Spleen (tissue), 11 donors: ENCODE measurements around the gene BCAR3. TPM values are rescaled to one million over a fixed set of nuclear protein-coding genes. Genes with fewer than 3 reads are reported as not detected.

Experiments
- DNase-seq: peaks from one replicate; pipeline ENCODE4 v3.0.0-alpha.2; 2020
- H3K27ac ChIP-seq, 8 donors: fragments of 200-600 bp; sonication (generic) in 7 of 8; 1 replicate in 4 of 8; 2 replicates in 4 of 8; pipeline versions ENCODE4 v1.5.0 to v1.8.0; 2016 to 2021; ENCODE audit warnings: inconsistent platforms in 4 of 8, mild to moderate bottlenecking in 4 of 8, moderate library complexity in 1 of 8
- H3K27me3 ChIP-seq, 7 donors: fragments of 200-600 bp; sonication (generic) in 6 of 7; replicated peaks in 1 of 7; 1 replicate in 4 of 7; 2 replicates in 3 of 7; pipeline versions ENCODE4 v1.5.0 to v1.8.0; 2016 to 2021; ENCODE audit warnings: inconsistent platforms in 3 of 7, mild to moderate bottlenecking in 1 of 7
- H3K36me3 ChIP-seq, 6 donors: fragments of 200-600 bp; sonication (generic) in 5 of 6; 1 replicate in 4 of 6; 2 replicates in 2 of 6; pipeline versions ENCODE4 v1.5.0 to v1.8.0; 2016 to 2021; ENCODE audit warnings: inconsistent platforms in 2 of 6
- H3K4me1 ChIP-seq, 6 donors: fragments of 200-600 bp; sonication (generic) in 5 of 6; 1 replicate in 3 of 6; 2 replicates in 3 of 6; pipeline versions ENCODE4 v1.5.0 to v1.8.0; 2016 to 2021; ENCODE audit warnings: inconsistent platforms in 3 of 6
- H3K4me3 ChIP-seq, 8 donors: fragments of 200-600 bp; sonication (generic) in 7 of 8; 1 replicate in 4 of 8; 2 replicates in 4 of 8; pipeline versions ENCODE4 v1.5.0 to v1.8.0; 2016 to 2021; ENCODE audit warnings: inconsistent platforms in 4 of 8, mild to moderate bottlenecking in 4 of 8, moderate library complexity in 2 of 8
- H3K9me3 ChIP-seq, 8 donors: fragments of 200-600 bp; sonication (generic) in 7 of 8; 1 replicate in 4 of 8; 2 replicates in 4 of 8; pipeline versions ENCODE4 v1.5.0 to v1.8.0; 2016 to 2021; ENCODE audit warnings: inconsistent platforms in 4 of 8
- POLR2A ChIP-seq, 3 donors: fragments of 450-650 bp; IDR thresholded peaks; one replicate each; pipeline ENCODE4 v1.5.1; 2017; ENCODE audit warnings: antibody characterized with exemption in 3 of 3, mild to moderate bottlenecking in 1 of 3
- POLR2AphosphoS5 ChIP-seq, 3 donors: sonication (generic); formaldehyde crosslinking; IDR thresholded peaks; one replicate each; pipeline ENCODE4 v1.5.1; 2017; ENCODE audit warnings: antibody characterized with exemption in 3 of 3
- WGBS, 5 donors: extraction: QIAGEN DNeasy Blood & Tissue Kit in 3 of 5; methylation state at CpG; one replicate each; pipeline versions ENCODE4 v1.1.5 to v1.1.7; 2013 to 2018; 5-methylcytosine and 5-hydroxymethylcytosine counted together
- intact Hi-C: fragments of 100-400 bp; cut with DNase I; formaldehyde crosslinking; loops from one replicate; pipeline ENCODE4 v1.15.0; 2023; ENCODE audit warnings: low total_unique reads
- polyA plus RNA-seq, 3 donors: library from polyadenylated mRNA; stranded (reverse); fragments of 200-250 nt; gene quantifications; one replicate each; pipeline ENCODE4 v1.2.1, GENCODE V29; 2013
- total RNA-seq, 7 donors: library from RNA; depleted of rRNA in 3 of 7; stranded (reverse); fragments of >200 nt in 3 of 7; fragmentation: NEBNext Ultra II Directional in 4 of 7; extraction: Animal tissue kit (Norgen Biotek cat#: 25700) in 4 of 7; gene quantifications; one replicate each; pipeline versions ENCODE4 v1.1.0 to v1.2.1, GENCODE V29; 2016 to 2021
- TF ChIP-seq, protein P1 (sequence below), 11 experiments: fragments of 200-600 bp in 7 of 11; fragments of 450-650 bp in 4 of 11; sonication (generic) in 4 of 11; IDR thresholded peaks in 8 of 11; conservative IDR thresholded peaks in 3 of 11; 1 replicate in 7 of 11; 2 replicates in 4 of 11; pipeline versions ENCODE4 v1.4.0 to v1.8.0; 2016 to 2021; ENCODE audit warnings: antibody characterized with exemption in 11 of 11, inconsistent platforms in 4 of 11, mild to moderate bottlenecking in 1 of 11
- donor health status: healthy with polysubstance abuse.
- donor health status: DM: no; HTN: no; CAD: no; lungs with moderate emphysema.
- donor health status: DM: no; HTN: no; CAD: no.
- donor health status: Bipolar disorder and iron deficiency.
- donor health status: healthy.
- donor health status: DM: no; HTN: no; CAD: no.
- donor health status: DM: yes; HTN: yes; CAD: no.

BCAR3 gene
- total and polyA plus RNA-seq, 10 donors: 3.5 to 18.0 (median 11.8) TPM

DNA sequence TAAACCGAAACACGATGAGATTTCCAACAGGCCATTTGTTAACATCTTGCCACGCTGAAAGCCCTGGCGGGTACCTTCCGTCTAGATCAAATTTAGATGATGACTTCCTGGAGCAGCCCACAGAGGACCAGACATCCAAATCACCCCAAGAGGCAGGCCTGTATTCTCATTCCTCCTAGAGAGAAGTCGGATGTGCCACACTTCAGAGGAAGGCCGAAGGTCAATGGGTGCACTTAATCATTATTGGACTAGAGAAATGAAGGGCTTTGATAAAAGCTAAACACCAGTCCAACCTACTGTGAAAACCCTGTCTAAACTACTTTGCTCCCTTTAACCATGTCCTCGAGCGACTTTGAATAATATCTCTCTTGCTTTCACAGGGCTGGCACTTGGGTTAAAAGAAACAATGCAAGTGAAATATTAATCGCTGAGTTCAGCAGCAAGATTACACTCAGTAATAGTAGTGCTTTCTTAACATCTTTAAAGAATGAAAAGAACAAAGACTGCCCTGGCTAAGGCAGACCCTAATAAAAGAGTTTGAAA, 76.5 kb downstream of the BCAR3 start:
- Histone ChIP-seq H3K27ac (no peak overlapping the region), H3K36me3 (no peaks in the 10 kb centered on the region), H3K9me3 (no peaks in the 10 kb centered on the region), H3K4me3 (no peak overlapping the region), H3K27me3 (no peaks in the 10 kb centered on the region), H3K4me1 (peaks cover 0 to 17% (median 3%) of the 10 kb centered on the region in 6 donors)
- intact Hi-C loops: no loop called here
- TF ChIP-seq, protein P1, sequence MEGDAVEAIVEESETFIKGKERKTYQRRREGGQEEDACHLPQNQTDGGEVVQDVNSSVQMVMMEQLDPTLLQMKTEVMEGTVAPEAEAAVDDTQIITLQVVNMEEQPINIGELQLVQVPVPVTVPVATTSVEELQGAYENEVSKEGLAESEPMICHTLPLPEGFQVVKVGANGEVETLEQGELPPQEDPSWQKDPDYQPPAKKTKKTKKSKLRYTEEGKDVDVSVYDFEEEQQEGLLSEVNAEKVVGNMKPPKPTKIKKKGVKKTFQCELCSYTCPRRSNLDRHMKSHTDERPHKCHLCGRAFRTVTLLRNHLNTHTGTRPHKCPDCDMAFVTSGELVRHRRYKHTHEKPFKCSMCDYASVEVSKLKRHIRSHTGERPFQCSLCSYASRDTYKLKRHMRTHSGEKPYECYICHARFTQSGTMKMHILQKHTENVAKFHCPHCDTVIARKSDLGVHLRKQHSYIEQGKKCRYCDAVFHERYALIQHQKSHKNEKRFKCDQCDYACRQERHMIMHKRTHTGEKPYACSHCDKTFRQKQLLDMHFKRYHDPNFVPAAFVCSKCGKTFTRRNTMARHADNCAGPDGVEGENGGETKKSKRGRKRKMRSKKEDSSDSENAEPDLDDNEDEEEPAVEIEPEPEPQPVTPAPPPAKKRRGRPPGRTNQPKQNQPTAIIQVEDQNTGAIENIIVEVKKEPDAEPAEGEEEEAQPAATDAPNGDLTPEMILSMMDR (IDR thresholded peaks at IDR 0.05 in 8 of 11, conservative IDR thresholded peaks at IDR 0.05 in 3 of 11): no peak
- no peak for TF ChIP-seq POLR2AphosphoS5 (IDR thresholded peaks at IDR 0.05)
- TF ChIP-seq POLR2A (IDR thresholded peaks at IDR 0.05): no peak
- DNase-seq: peak; percentile 16
- WGBS, 5 donors: 79 to 85% (median 79%) methylated on average over 10 of the region's 10 CpGs

DNA sequence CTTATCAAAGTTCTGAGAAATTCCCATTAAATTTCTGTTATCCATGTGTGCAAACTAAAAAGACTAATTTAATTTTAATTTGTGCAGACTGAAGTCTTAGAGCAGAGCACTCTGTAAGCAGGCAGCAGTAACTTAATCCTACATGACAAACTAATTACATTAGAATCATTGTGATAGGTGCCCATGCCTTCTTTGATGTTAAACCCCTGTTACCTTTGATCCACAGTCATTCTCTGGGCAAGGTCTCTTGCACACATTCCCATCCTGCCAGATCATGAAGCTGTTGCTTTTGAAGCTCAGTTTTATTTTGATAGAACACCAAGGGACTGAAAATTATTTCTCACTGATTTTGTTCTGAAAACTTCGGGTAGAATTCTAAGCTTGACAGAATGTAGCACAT, 77.2 kb downstream of the BCAR3 start:
- Histone ChIP-seq H3K9me3 (no peaks in the 10 kb centered on the region), H3K4me3 (no peak overlapping the region), H3K27me3 (no peaks in the 10 kb centered on the region), H3K27ac (no peak overlapping the region), H3K36me3 (no peaks in the 10 kb centered on the region), H3K4me1 (peaks cover 0 to 17% (median 3%) of the 10 kb centered on the region in 6 donors)
- intact Hi-C loops: no loop called here
- 76 to 94% (median 85%) methylated on average over 1 of the region's 1 CpG for WGBS, 5 donors
- TF ChIP-seq, protein P1 (IDR thresholded peaks at IDR 0.05 in 8 of 11, conservative IDR thresholded peaks at IDR 0.05 in 3 of 11): no peak
- TF ChIP-seq POLR2A (IDR thresholded peaks at IDR 0.05): no peak
- TF ChIP-seq POLR2AphosphoS5 (IDR thresholded peaks at IDR 0.05): no peak
- no peak for DNase-seq

DNA sequence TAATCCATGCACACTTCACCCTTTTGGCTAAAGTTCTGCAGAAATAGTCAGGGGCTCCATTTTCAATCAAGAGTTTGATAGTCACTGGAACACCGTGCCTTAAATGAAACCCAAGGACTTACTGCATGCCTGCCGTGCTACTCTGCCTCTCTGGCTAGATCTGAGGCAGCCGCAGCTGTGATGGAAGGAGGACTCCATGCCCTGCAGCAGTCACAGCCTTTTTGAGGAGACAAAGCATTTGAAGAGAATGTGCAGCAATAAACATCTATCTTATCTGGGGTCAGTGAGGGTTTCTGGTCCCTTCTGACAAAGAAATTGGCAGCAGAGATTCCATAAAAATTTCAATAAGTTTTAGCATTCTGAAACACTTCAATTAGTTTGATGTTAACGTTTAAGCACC, 78.0 kb downstream of the BCAR3 start:
- TF ChIP-seq POLR2AphosphoS5 (IDR thresholded peaks at IDR 0.05) (no peak), POLR2A (IDR thresholded peaks at IDR 0.05) (no peak)
- TF ChIP-seq, protein P1 (IDR thresholded peaks at IDR 0.05 in 8 of 11, conservative IDR thresholded peaks at IDR 0.05 in 3 of 11): no peak
- DNase-seq: peak; percentile 16
- 90 to 95% (median 92%) methylated on average over 4 of the region's 4 CpGs for WGBS, 5 donors

DNA sequence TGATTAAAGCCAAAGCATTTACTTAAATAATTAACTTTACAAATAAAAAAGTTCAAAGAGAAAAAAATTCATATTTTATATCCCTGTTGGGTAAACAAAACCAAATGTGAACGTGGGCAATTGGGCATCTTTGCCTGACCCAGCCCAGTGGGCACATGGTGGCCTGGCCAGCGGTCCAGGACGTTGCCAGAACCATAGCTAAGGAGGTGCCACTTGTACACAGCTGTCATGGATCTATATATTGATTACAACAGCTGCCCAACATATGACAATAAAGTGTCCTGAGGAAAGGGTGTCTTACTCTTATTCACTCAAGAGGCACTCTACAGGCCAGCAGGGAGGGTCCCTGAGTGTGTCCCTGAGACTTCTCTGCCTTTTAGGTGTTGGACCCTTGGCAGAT, 78.5 kb downstream of the BCAR3 start:
- DNase-seq: peak; percentile 28
- no peaks in the 10 kb centered on the region for H3K36me3 ChIP-seq
- intact Hi-C loops: no loop called here
- H3K27me3 ChIP-seq: no peaks in the 10 kb centered on the region
- no peak overlapping the region for H3K4me3 ChIP-seq
- 80 to 95% (median 89%) methylated on average over 3 of the region's 3 CpGs for WGBS, 5 donors
- peaks cover 0 to 10% (median 0%) of the 10 kb centered on the region in 6 donors for H3K4me1 ChIP-seq
- H3K9me3 ChIP-seq: no peaks in the 10 kb centered on the region
- TF ChIP-seq, protein P1 (IDR thresholded peaks at IDR 0.05 in 8 of 11, conservative IDR thresholded peaks at IDR 0.05 in 3 of 11): no peak
- no peak for TF ChIP-seq POLR2A (IDR thresholded peaks at IDR 0.05)
- no peak for TF ChIP-seq POLR2AphosphoS5 (IDR thresholded peaks at IDR 0.05)
- H3K27ac ChIP-seq: no peak overlapping the region

More for the DNA sequence above, 78.0 kb downstream of the BCAR3 start:
- no peak overlapping the region for H3K4me3 ChIP-seq
- no peak overlapping the region for H3K27ac ChIP-seq
- no peaks in the 10 kb centered on the region for H3K36me3 ChIP-seq
- H3K9me3 ChIP-seq: no peaks in the 10 kb centered on the region
- no peaks in the 10 kb centered on the region for H3K27me3 ChIP-seq
- H3K4me1 ChIP-seq: peaks cover 0 to 15% (median 2%) of the 10 kb centered on the region in 6 donors
- intact Hi-C loops: no loop called here
